GM12891 (cell line): Measurements from ENCODE around the gene VSX1.

ENCODE experiments used
- DNase-seq: peaks from one replicate; pipeline ENCODE4 v3.0.0; 2011; ENCODE audit warnings: low spot score; ENCODE audit not compliant: insufficient read length
- FAIRE-seq: peaks from 2 replicates; lab custom pipeline; 2011; peaks lifted over from hg19 to GRCh38; lab: Jason Lieb, UNC
- PAX5 ChIP-seq: IDR thresholded peaks from 2 replicates; pipeline ENCODE4 v1.6.1; 2011; ENCODE audit warnings: low read length, moderate library complexity, mild to moderate bottlenecking; ENCODE audit not compliant: insufficient read depth, severe bottlenecking
- POLR2A ChIP-seq: IDR thresholded peaks from 2 replicates; pipeline ENCODE4 v1.6.1; 2011; ENCODE audit warnings: low read depth, low read length, control low read depth
- POLR2AphosphoS5 ChIP-seq: IDR thresholded peaks from 2 replicates; pipeline ENCODE4 v1.6.1; 2011; ENCODE audit warnings: low read depth, low read length, control low read depth
- POU2F2 ChIP-seq: IDR thresholded peaks from 2 replicates; pipeline ENCODE4 v1.6.1; 2011; ENCODE audit warnings: low read depth, mild to moderate bottlenecking, control low read depth, low read length, moderate library complexity
- SPI1 ChIP-seq: IDR thresholded peaks from 2 replicates; pipeline ENCODE4 v1.6.1; 2011; ENCODE audit warnings: low read depth, low read length, control low read depth
- TAF1 ChIP-seq: IDR thresholded peaks from 2 replicates; pipeline ENCODE4 v1.6.1; 2011; ENCODE audit warnings: low read depth, low read length, control low read depth

Gene VSX1

DNA sequence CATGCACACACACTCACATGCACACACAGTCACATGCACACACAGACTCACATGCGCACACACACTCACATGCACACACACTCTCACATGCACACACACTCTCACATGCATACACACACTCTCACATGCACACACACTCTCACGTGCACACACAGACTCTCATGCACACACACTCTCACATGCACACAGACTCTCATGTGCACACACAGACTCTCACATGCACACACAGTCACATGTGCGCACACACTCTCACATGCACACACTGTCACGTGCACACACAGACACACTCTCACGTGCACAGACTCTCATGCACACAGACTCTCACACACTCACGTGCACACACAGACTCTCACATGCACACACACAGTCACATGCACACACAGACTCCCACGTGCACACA lies 36.6 kb upstream of the VSX1 start:
- FAIRE-seq (peak; percentile 9), DNase-seq (no peak)
- no peak for TF ChIP-seq POLR2AphosphoS5
- TF ChIP-seq PAX5 = no peak
- TF ChIP-seq TAF1 = no peak
- TF ChIP-seq POLR2A = no peak
- no peak for TF ChIP-seq SPI1
- no peak for TF ChIP-seq POU2F2

DNA sequence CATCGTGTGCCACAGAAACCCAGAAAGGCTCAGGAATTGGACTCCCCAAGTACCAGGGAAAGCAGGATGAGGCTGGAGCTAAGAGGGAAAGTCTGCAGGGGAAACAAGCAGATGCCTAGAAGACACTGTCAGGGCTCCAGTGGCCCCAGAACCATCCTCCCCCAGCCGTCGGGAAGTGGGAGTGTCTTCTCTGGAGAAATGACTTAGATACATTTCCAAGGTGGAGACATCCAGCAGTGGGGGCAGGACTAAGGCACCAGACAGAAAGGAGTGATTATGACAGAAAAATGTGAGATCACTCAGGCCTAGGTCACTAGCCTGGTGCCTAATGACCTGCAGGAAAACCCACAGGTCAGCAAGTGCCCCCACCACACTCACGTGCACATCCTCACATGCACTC lies 36.0 kb upstream of the VSX1 start:
- FAIRE-seq (no peak), DNase-seq (no peak)
- TF ChIP-seq SPI1 = no peak
- no peak for TF ChIP-seq POLR2AphosphoS5
- no peak for TF ChIP-seq PAX5
- no peak for TF ChIP-seq POLR2A
- TF ChIP-seq TAF1 = no peak
- no peak for TF ChIP-seq POU2F2

DNA sequence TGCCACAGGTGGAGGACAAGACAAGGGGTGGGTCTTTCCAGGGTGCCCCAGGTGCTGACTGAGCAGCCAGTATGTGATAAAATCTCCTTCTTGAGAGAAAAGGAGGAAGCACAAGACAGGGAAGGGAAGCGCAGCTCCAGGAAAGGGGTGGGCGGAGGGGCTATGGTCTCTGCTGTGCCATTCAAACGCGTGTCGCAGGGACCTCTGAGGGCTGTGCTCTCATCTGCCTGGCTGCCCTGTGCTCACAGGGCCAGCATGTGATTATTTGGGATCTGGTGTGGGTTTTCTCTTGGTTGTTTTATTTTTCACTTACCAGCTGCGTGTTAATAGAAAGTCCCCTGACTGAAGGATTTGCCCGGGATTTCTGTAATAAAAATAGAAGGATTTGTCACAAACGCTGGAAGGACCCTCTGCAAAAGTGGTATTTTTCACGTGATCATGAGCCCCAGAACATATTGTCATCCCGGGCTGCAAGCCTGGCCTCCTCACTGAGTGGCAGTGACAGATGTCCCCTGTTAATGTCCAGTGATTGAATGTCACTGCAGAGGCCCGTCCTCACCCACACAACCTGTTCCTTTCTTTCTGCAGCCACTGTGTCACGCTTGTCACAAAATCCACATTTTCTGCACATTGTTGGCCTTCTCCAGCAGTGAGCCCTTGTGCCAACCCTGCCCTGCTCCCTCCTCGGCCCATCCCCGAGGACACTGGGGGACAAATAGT lies 35.0 kb upstream of the VSX1 start:
- DNase-seq = no peak
- TF ChIP-seq SPI1 = no peak
- no peak for TF ChIP-seq PAX5
- no peak for TF ChIP-seq POLR2A
- TF ChIP-seq TAF1 = no peak
- no peak for TF ChIP-seq POLR2AphosphoS5
- TF ChIP-seq POU2F2 = no peak
- FAIRE-seq = no peak

DNA sequence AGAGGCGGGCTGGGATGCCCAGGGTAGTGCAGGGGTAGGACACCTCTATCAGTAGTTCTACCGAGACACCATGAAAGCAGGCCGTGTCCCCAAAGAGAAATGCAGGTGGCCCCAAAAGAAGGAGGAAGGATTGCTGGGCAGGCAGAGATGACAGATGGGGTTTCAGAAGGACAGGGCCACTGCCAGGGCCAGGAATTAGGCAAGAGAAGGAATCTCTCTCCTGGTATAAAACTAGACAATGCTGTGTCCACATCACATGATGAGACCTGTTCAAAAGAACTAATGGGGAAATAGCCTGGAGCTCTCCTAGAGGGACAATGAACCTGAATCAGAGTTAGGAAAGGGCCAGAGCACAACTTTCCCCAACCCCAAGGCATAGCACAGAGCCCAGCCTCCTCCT lies 21.6 kb upstream of the VSX1 start:
- DNase-seq (no peak), FAIRE-seq (no peak)
- TF ChIP-seq POLR2A (no peak), POLR2AphosphoS5 (no peak), TAF1 (no peak), PAX5 (no peak), POU2F2 (no peak), SPI1 (no peak)

DNA sequence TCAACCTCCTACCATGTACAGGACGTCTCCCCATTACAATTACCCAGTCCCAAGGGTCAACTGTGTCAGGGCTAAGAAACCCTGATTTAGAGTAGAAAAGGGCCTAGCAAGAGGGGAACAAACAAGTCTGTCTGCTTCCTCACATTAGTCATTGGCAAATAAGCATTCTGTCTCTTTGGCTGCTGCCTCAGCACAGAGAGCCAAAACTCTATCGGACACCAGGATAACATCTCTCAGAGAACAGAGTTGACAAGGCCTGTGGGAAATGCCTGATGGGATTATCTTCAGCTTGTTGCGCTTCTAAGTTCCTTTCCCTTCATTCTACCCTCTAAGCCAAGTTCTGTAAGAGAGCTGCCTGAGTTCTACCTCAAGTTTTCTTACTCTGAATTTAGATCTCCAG lies 19.0 kb upstream of the VSX1 start:
- FAIRE-seq = no peak
- no peak for DNase-seq
- TF ChIP-seq POLR2A = no peak
- TF ChIP-seq PAX5 = no peak
- no peak for TF ChIP-seq POU2F2
- no peak for TF ChIP-seq POLR2AphosphoS5
- no peak for TF ChIP-seq SPI1
- no peak for TF ChIP-seq TAF1

DNA sequence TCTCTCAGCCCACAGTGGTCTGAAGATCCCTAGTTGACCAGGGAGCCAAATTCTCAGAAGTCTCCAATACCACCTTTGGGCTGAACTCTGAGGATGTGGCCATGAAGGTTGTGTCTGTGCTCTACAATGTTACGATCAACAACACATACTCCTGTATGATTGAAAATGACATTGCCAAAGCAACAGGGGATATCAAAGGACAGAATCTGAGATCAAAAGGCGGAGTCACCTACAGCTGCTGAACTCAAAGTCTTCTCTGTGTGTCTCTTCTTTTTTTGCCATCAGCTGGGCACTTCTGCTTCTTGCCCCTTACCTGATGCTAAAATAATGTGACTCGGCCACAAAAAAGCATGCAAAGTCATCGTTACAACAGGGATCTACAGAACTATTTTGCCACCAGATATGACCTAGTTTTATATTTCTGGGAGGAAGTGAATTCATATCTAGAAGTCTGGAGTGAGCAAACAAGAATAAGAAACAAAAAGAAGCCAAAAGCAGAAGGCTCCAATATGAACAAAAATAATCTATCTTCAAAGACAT lies 17.7 kb upstream of the VSX1 start:
- DNase-seq (no peak), FAIRE-seq (peak; percentile 52)
- TF ChIP-seq POU2F2 (no peak), PAX5 (no peak), POLR2A (no peak), POLR2AphosphoS5 (no peak), SPI1 (no peak), TAF1 (no peak)

DNA sequence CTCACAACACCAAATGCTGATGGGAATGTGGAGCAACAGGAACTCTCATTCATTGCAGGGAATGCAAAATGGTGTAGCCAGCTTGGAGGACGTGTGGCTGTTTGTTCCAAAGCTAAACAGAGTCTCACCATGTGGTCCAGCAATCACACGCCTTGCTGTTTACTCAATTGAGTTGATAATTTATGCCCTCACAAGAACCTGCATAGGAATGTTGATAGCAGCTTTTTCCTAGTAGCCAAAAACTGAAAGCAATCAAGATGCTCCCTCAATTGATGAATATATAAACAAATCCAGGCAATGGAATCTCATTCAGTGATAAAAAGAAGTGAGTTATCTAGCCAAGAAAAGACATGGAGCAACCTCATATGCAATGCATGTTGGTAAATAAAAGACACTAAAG lies 15.6 kb upstream of the VSX1 start:
- FAIRE-seq (no peak), DNase-seq (no peak)
- TF ChIP-seq TAF1 (no peak), SPI1 (no peak), PAX5 (no peak), POLR2A (no peak), POU2F2 (no peak)

DNA sequence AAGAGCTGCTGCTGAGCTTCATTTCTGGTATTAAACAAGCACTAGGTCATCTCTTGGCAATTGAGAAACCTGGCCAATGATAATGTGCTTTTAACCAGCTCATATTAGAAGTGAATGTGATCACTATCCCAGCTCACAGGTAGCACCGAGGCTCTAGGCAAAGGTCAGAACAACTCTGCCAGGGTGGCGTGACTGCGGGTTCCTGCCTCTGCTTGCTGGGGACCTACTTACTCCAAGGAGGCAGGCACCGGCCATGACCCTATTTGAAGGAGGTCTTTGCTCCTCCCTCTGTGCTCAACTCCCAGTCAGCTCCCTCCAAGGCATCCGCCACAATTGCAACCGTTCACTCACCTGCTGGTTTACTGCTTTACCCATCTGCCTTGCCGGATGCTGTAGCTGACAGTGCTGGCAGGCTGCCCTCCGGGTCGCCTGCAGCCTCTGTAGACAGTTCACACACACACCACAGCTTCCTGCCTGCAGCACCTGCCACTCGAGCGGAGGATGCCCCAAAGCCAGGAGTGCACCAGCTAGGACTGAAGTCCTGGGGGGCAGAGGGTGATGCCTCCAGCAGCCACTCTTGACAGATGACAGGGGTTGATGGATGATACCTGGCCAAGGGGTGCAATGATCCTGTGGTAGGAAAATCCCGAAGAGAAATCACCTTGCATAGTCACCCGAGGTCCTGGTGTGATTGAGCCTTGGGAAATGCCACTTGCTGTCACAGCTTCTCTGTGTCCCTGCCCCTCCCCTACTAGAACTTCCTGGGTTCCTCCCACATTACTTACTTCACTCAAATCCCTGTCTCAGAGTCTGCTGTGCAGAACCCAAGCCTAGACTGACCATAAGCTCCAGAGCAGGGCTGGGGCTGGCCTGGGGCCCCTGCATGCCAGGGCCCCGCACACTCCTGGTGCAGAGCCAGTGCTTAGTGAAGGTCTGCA lies 8.8 kb upstream of the VSX1 start:
- no peak for DNase-seq
- FAIRE-seq = peak; percentile 75
- TF ChIP-seq POLR2A (no peak), PAX5 (no peak), POU2F2 (no peak), TAF1 (no peak), POLR2AphosphoS5 (no peak), SPI1 (no peak)

DNA sequence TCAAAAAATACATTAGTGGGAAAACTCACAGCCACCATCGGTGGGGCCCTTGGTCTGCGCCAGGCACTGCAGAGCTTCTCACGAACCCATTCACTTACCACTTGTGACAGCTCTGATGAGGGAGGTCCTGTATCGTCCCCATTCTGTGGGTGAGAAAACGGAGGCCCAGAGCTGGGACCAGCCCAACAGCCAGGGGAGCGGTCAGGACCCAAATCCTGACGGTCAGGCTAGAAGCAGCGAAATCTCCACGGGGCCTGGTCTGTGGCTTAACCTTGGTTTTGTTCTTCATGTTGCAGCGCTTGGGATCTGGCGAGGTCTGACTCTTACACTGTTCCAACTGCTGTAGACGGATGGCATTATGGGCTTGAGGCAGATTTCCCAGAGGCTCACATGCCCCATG lies 7.7 kb upstream of the VSX1 start:
- no peak for FAIRE-seq
- TF ChIP-seq POLR2A = no peak
- no peak for TF ChIP-seq POLR2AphosphoS5
- no peak for TF ChIP-seq PAX5
- TF ChIP-seq TAF1 = no peak
- no peak for TF ChIP-seq SPI1
- no peak for TF ChIP-seq POU2F2
- DNase-seq = no peak

DNA sequence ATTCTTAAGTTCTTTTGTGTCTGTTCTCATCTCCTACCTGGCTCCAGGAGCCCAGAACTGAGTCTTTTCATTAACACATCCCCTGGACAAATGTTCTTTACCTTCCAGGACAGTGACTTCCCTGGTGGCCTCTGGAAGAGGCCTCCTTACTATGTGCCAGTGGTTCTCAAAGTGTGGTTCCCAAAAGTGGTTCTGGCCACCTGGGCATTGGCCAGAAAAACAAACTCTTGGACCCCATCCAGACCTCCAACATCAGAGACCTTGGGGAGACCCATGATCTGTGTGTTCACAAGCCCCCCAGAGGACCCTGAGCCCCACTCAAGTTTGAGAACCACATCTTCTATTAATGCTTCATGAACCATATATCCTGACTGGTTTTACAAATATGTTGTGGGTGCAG lies 7.2 kb upstream of the VSX1 start:
- no peak for DNase-seq
- TF ChIP-seq POLR2A = no peak
- TF ChIP-seq POU2F2 = no peak
- TF ChIP-seq SPI1 = no peak
- TF ChIP-seq PAX5 = no peak
- no peak for TF ChIP-seq POLR2AphosphoS5
- no peak for TF ChIP-seq TAF1
- FAIRE-seq = no peak
